ACC112 (cell line): ENCODE data around the gene KCNAB3.

ENCODE experiments used
- H2AFZ ChIP-seq: fragments of 200-600 bp; sonication (generic); one replicate; pipeline ENCODE4 v1.6.0; 2017; ENCODE audit warnings: antibody characterized with exemption, low read length; ENCODE audit not compliant: unreplicated experiment
- H3K27ac ChIP-seq: fragments of 200-600 bp; sonication (generic); 2 replicates; pipeline ENCODE4 v1.5.1; 2014; ENCODE audit warnings: low read depth, mild to moderate bottlenecking, antibody characterized with exemption, low read length, moderate library complexity
- H3K27me3 ChIP-seq: fragments of 200-600 bp; sonication (generic); 2 replicates; pipeline ENCODE4 v1.6.1; 2014; ENCODE audit warnings: mild to moderate bottlenecking, antibody characterized with exemption, low read length, moderate library complexity, mixed read lengths; ENCODE audit not compliant: insufficient read depth
- H3K36me3 ChIP-seq: fragments of 200-600 bp; sonication (generic); 2 replicates; pipeline ENCODE4 v1.6.1; 2016; ENCODE audit warnings: mild to moderate bottlenecking, antibody characterized with exemption, low read length, moderate library complexity, mixed read lengths; ENCODE audit not compliant: insufficient read depth
- H3K4me1 ChIP-seq: fragments of 200-600 bp; sonication (generic); one replicate; pipeline ENCODE4 v1.6.1; 2016; ENCODE audit warnings: low read length, mixed read lengths; ENCODE audit not compliant: insufficient read depth, unreplicated experiment, control insufficient read depth
- H3K4me3 ChIP-seq: fragments of 200-600 bp; sonication (generic); 2 replicates; pipeline ENCODE4 v1.5.1; 2014; ENCODE audit warnings: mild to moderate bottlenecking, low read depth, low read length
- H3K79me2 ChIP-seq: fragments of 200-600 bp; sonication (generic); one replicate; pipeline ENCODE4 v1.6.0; 2016; ENCODE audit warnings: low read length; ENCODE audit not compliant: control insufficient read depth, unreplicated experiment, insufficient read depth

KCNAB3 gene

DNA sequence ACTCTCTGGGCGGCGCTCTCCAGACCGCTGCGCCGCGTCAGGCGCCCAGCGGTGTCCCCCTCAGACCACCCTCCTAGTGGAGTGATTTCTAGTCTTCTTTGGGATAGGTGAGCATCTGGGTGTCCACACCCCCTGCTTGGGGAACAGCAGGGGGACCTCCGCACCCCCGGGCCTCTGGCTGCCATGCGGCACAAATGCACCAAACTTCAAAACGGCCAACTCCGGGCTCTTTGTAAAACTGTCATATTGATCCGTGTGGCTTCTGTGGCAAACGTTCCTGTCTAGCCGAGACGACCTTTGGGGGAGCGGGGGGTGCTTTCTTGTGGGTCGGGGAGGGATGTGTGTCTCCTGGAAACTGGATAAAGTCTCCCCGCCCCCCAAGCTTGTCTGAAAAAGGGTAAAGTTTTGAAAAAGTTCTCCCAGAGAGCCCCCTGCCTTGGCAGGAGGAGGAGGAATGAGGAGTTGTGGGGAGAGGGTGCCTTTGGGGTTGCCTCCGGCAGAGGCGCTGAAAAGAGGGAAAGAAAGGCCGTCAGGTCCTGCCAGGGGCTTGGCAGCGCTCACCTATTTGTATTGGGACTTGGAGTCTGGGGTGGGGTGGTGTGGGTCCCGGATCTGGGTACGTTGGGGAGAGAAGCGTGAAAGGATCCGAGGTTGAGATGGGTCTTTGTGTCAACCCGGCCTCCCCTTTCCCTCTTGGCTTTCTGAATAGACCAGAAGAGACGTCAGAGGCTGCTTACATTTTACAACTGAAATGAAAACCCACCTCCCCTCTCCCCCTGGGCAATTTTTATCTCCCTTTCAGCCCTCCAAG is 43.2 kb downstream of the KCNAB3 start:
- Histone ChIP-seq H3K27me3 (no peaks in the 10 kb centered on the region), H3K27ac (peak overlapping the region; percentile 83), H3K4me1 (peaks cover 44% of the 10 kb centered on the region), H3K79me2 (peaks cover 30% of the 10 kb centered on the region), H3K4me3 (peak overlapping the region; percentile 91), H2AFZ (no peak overlapping the region), H3K36me3 (no peaks in the 10 kb centered on the region)

DNA sequence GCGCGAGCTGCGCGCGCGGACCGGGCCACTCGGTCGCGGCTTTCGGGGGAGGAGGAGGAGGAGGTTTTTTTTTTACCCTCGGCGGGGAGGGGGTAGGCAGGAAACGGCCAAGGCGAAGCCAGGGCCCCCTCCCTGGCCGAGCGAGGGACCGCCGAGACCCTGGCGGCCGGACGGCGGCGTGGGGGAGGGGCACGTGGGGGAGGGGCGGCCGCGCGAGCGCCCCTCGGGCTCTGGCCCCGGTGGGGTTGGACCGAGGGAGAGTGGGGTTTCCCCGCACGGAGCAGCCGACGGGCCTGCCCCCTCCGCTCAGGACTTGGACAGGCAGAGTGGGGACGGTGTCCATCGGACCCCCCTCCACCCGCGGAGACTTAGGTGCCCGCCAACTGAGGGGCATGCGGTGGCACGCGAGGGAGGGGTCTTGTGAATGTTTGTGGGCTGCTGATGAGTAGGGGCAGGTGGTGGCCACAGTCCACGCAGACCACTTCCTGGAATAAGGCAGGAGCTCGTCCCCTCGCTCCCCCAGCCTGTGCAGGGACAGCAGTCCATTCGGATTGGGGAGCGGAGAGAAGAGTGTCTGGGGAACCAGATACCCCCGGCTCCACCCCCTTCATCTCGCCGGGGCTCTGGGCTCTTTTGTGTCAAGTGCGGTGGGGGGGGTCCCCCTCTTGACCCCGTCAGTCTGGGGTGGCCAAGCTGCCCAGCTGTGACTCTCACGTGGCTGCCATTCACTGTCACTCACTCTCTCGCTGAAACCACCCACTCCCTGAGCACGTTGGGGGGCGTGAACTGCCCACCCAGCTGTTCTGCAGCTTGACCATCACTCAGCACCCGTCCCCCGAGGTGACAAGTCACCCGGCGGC is 44.1 kb downstream of the KCNAB3 start:
- H3K27me3 ChIP-seq: no peaks in the 10 kb centered on the region
- H3K36me3 ChIP-seq: no peaks in the 10 kb centered on the region
- H3K4me3 ChIP-seq: peak overlapping the region; percentile 91
- peaks cover 30% of the 10 kb centered on the region for H3K79me2 ChIP-seq
- peaks cover 52% of the 10 kb centered on the region for H3K4me1 ChIP-seq
- H3K27ac ChIP-seq: peak overlapping the region; percentile 83
- H2AFZ ChIP-seq: no peak overlapping the region

DNA sequence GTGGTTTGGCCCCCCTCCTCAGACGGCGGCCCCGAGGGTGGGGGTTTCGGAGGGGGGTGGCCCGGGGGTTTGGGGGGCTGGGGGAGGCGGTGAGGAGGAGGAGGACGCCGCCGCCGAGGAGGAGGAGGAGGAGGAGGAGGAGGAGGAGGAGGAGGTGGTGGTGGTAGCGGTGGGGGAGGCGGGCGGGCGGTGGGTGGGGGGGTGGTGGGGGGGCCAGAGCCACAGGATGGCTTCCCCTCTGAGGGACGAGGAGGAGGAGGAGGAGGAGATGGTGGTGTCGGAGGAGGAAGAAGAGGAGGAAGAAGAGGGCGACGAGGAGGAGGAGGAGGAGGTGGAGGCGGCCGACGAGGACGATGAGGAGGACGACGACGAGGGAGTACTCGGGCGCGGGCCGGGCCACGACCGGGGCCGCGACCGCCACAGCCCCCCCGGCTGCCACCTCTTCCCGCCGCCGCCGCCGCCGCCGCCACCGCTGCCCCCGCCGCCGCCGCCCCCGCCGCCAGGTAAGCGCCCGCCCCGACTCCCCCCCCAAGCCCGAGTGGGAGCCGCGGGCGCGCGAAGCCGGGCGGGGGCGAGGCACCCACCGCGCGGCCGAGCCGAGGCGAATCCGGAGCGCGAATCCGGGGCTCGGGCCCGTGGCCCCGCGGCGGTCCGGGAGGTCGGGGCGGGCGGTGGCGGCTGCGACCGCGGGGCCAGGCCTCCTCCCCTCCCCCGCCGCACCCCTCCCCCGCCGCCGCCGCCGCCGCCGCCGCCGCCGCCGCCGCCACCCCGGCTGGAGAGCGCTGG is 44.9 kb downstream of the KCNAB3 start:
- Histone ChIP-seq H3K79me2 (peaks cover 28% of the 10 kb centered on the region), H3K4me3 (peak overlapping the region; percentile 91), H3K4me1 (peaks cover 50% of the 10 kb centered on the region), H3K27ac (peak overlapping the region; percentile 83; the same call in 1 of the 2 replicates), H2AFZ (no peak overlapping the region), H3K36me3 (0 out of 2 replicates have a peak, but pooled peaks cover under 1% of the 10 kb centered on the region), H3K27me3 (no peaks in the 10 kb centered on the region)

DNA sequence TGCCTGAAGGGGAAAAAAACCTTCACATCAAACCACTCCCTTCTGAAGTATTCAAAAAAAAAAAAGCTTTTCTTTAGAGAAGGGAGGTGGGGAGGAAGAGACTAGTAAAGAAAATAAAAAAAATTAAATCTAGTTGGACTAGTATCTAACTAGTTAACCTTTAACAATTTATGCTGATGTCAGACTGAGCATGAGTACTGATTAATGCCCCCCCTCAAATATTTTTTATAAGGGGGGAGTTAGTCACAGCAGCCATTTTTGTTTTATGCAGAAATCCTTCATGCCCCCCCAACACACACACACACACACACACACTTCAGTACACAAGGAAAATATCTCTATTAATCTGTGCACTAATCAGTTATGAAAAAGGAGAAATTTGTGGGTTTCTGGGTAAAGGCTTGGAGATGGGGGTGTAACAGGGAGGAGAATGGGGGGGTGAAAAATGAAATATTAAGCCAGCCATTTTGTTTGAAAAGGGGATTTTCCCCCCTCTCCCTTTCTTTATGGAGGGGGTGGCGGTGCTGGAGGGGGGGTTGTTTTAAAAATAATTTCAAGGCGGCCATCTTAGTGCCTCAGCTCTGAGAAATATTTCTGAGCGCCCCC is 45.8 kb downstream of the KCNAB3 start:
- Histone ChIP-seq H3K4me1 (peaks cover 44% of the 10 kb centered on the region), H3K27ac (peak overlapping the region; percentile 52)

DNA sequence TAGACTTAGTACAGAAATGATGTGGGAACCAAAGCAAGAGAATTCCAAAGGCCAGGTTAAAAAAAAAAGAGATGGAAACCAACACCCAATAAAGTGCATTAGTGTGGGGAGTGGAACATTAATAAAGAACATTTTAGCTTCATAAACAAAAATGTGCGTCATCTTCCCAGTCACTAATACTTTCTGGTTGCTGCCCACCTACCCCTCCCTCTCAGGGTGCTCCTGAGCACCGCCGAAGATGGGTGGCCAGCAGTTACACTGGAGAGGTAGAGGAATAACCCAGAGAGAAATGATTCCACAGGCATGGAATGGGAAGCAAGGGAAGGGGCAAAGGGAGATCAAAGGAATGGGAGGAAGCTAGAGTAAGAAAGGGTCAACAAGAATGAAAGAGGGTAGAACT is 47.0 kb downstream of the KCNAB3 start:
- Histone ChIP-seq H3K79me2 (peaks cover 9% of the 10 kb centered on the region), H3K27ac (peak overlapping the region; percentile 52; the same call in 1 of the 2 replicates)

More for the DNA sequence above, 45.8 kb downstream of the KCNAB3 start:
- Histone ChIP-seq H3K79me2 (peaks cover 20% of the 10 kb centered on the region), H3K27me3 (no peaks in the 10 kb centered on the region), H3K4me3 (peak overlapping the region; percentile 76), H3K36me3 (0 out of 2 replicates have a peak, but pooled peaks cover 6% of the 10 kb centered on the region), H2AFZ (peak overlapping the region; percentile 76)

DNA sequence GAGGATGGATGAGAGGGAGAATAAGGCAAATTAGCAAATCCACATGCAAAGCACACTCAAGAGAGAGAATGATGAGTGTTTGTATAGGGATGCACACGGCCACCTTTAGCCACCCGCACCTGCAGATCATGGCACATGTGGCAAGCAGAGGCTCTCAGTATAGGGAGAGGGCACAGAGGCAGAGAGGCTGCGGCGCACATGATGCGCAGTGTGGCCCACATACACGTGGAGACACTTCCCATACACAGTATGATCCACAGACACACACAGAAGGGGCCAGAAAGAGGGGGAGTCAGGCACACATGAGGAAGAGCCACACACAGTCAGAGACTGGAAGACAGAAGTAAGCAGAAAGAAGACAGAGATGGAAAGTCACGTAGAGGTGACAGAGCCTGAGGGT is 47.6 kb downstream of the KCNAB3 start:
- Histone ChIP-seq H3K4me3 (no peak overlapping the region), H2AFZ (no peak overlapping the region), H3K36me3 (0 out of 2 replicates have a peak, but pooled peaks cover 6% of the 10 kb centered on the region), H3K27me3 (no peaks in the 10 kb centered on the region), H3K4me1 (peaks cover 32% of the 10 kb centered on the region), H3K79me2 (peaks cover 9% of the 10 kb centered on the region), H3K27ac (no peak overlapping the region)

More for the DNA sequence above, 47.0 kb downstream of the KCNAB3 start:
- Histone ChIP-seq H2AFZ (no peak overlapping the region), H3K27me3 (no peaks in the 10 kb centered on the region), H3K4me3 (peak overlapping the region; percentile 76), H3K4me1 (peaks cover 32% of the 10 kb centered on the region), H3K36me3 (0 out of 2 replicates have a peak, but pooled peaks cover 6% of the 10 kb centered on the region)

DNA sequence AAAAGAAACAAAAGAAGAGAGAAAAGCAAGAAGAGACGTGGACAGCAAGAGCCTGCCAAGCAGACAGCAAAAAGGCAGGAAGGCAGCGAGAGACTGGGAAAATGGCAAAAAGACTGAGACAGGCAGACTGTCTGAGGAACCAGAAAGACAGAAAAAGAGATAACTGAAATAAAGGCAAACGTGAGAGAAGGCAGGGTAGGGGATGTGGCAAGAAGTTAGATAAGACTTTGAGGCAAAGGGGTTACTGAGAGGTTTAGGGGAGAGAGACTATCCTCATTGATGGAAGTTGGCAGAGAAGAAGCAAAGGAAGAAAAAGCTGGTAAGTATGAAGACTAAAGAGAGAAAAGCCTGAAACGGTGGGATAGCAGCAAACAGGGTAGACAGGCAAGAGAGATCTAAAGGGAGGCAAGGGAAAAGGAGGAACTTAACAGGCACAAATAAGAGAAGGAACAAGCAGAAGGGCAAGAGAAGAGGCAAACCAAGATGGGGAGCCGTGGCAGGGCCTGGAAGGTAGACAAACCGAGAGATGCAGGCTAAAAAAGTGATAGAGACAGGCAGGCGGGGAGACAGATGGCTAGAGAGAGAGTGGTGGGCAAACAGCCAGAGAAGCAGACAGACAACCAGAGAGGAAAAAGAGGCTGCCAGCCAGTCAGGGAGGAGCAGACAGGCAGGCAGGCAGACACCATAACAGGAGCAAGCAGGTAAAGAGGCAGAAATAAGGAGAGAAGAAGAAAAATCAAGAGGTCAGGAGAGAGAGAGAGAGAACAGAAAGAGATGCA is 48.2 kb downstream of the KCNAB3 start:
- Histone ChIP-seq H2AFZ (no peak overlapping the region), H3K79me2 (peaks cover 9% of the 10 kb centered on the region), H3K4me1 (peaks cover 32% of the 10 kb centered on the region), H3K27me3 (no peaks in the 10 kb centered on the region), H3K36me3 (0 out of 2 replicates have a peak, but pooled peaks cover 6% of the 10 kb centered on the region), H3K27ac (no peak overlapping the region), H3K4me3 (no peak overlapping the region)

DNA sequence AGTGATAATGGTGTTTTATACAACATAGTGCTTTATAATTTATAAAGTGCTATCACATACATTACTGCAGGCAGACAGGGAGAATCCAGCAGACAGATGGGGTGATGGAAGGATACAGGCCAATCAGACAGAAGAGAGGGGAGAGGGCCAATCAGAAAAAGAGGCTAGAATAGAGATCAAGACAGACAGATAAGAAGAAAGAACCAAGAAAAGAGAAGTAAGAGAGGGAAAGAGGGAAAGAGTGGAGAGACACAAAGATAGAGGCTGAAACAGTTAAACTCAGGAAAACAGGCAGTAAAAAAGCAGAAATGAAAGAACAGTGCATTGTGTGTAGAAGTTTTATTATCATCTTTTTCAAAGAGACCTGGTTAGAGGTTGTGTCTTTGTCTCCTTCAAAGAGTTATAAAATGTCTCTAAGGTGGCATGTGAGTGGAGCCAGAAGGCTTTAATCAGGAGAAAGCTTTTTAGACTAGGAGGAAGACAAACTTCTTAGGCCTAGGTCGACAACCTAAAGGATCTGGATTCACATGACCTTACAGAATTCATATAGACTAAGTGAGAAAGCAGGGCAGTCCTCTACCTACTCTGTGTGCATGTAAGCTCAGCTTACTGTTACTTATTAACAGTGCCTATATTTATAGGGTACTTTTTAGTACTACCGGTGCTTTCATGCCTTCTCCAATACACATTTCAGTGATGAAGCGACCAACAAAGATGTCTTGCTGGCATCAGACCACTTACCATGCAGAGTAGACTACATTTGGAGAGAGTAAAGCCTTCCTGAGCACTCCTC is 49.4 kb downstream of the KCNAB3 start:
- Histone ChIP-seq H3K27me3 (no peaks in the 10 kb centered on the region), H3K4me3 (no peak overlapping the region), H3K36me3 (peaks cover 6% of the 10 kb centered on the region; the same call in 1 of the 2 replicates), H3K79me2 (no peaks in the 10 kb centered on the region), H3K4me1 (peaks cover 32% of the 10 kb centered on the region), H3K27ac (no peak overlapping the region), H2AFZ (no peak overlapping the region)

DNA sequence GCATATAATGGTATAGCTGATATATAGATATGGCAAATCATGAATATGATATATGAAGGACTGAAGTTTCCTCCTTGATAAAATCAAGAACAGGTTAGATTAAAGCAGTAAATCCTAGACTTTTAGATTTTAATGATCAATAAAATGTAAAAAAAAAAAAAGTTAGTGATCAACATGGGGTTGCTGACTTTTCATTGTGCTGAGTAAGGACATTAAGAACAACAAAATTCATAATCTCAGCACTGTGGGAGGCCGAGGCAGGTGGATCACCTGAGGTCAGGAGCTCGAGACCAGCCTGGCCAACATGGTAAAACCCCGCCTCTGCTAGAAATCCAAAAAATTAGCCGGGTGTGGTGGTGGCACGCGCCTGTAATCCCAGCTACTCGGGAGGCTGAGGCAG is 51.4 kb downstream of the KCNAB3 start:
- Histone ChIP-seq H3K27ac (no peak overlapping the region), H2AFZ (no peak overlapping the region), H3K27me3 (no peaks in the 10 kb centered on the region), H3K4me3 (no peak overlapping the region), H3K4me1 (peaks cover 26% of the 10 kb centered on the region), H3K36me3 (peaks cover 6% of the 10 kb centered on the region; the same call in 1 of the 2 replicates), H3K79me2 (no peaks in the 10 kb centered on the region)
